T-cell (primary cell): ENCODE measurements around the gene SLC6A1. TPM values are rescaled to one million over a fixed set of nuclear protein-coding genes. Genes with fewer than 3 reads are reported as not detected.

ENCODE experiments used
- ATAC-seq, 4 experiments: fragments of 200-7000 bp in 3 of 4; fragments of 150-1000 bp in 1 of 4; cut with Tn5 transposase; replicated peaks in 1 of 4; 1 replicate in 3 of 4; 2 replicates in 1 of 4; pipeline ENCODE4 v1.10.0; 2021; ENCODE audit warnings: moderate library complexity in 3 of 4, mild to moderate bottlenecking in 2 of 4, moderate number of reproducible peaks in 1 of 4
- CTCF ChIA-PET, 2 donors: fragments of 300-600 bp; sonication (Branson Sonifier 250); formaldehyde crosslinking; loops; one replicate each; lab custom pipeline; 2022; ENCODE audit warnings: antibody characterized with exemption in 2 of 2; lab: Charles Lee
- POLR2A ChIA-PET, 2 donors: fragments of 300-600 bp; sonication (Branson Sonifier 250); formaldehyde crosslinking; loops; one replicate each; lab custom pipeline; 2022; ENCODE audit warnings: antibody characterized with exemption in 2 of 2; lab: Charles Lee
- DNase-seq, 35 experiments: peaks; one replicate each; pipeline versions ENCODE4 v3.0.0 to v3.0.0-alpha.2; 2013 to 2023
- H3K27ac ChIP-seq: one replicate; pipeline ENCODE4 v1.5.1; 2013; ENCODE audit warnings: low read length
- H3K27me3 ChIP-seq, 2 experiments: replicated peaks in 1 of 2; 1 replicate in 1 of 2; 2 replicates in 1 of 2; pipeline versions ENCODE4 v1.6.1 to v1.7.0; 2013; ENCODE audit warnings: low read length in 1 of 2, mixed read lengths in 1 of 2; ENCODE audit not compliant: control insufficient read depth in 2 of 2, insufficient read depth in 2 of 2; ENCODE audit errors: extremely low read depth in 1 of 2
- H3K36me3 ChIP-seq, 2 donors: 1 replicate in 1 of 2; 2 replicates in 1 of 2; pipeline versions ENCODE4 v1.6.1 to v1.7.0; 2013; ENCODE audit warnings: low read length in 1 of 2; ENCODE audit not compliant: control insufficient read depth in 2 of 2, insufficient read depth in 1 of 2; ENCODE audit errors: extremely low read depth in 1 of 2
- H3K4me1 ChIP-seq, 2 experiments: 1 replicate in 1 of 2; 2 replicates in 1 of 2; pipeline versions ENCODE4 v1.6.1 to v1.7.0; 2013; ENCODE audit warnings: low read length in 2 of 2, mixed read lengths in 1 of 2; ENCODE audit not compliant: insufficient read depth in 2 of 2, control insufficient read depth in 1 of 2; ENCODE audit errors: extremely low read depth in 1 of 2
- H3K4me3 ChIP-seq, 2 donors: 1 replicate in 1 of 2; 2 replicates in 1 of 2; pipeline versions ENCODE4 v1.5.1 to v1.7.0; 2013; ENCODE audit warnings: mild to moderate bottlenecking in 2 of 2, low read length in 1 of 2, moderate library complexity in 1 of 2; ENCODE audit not compliant: control insufficient read depth in 1 of 2; ENCODE audit errors: extremely low read depth in 1 of 2
- H3K9me3 ChIP-seq: 2 replicates; pipeline ENCODE4 v1.7.0; 2013
- H3K27ac Mint-ChIP-seq, 2 donors: one replicate each; pipeline ENCODE4 v1.8.0; 2020 to 2021; ENCODE audit warnings: mild to moderate bottlenecking in 2 of 2, mixed read lengths in 2 of 2
- H3K27me3 Mint-ChIP-seq, 2 donors: one replicate each; pipeline ENCODE4 v1.8.0; 2021 to 2022; ENCODE audit warnings: mixed read lengths in 2 of 2
- H3K36me3 Mint-ChIP-seq: one replicate; pipeline ENCODE4 v1.8.0; 2021; ENCODE audit warnings: mixed read lengths
- H3K4me1 Mint-ChIP-seq, 3 donors: one replicate each; pipeline ENCODE4 v1.8.0; 2020 to 2022; ENCODE audit warnings: mixed read lengths in 3 of 3, mild to moderate bottlenecking in 1 of 3
- H3K4me3 Mint-ChIP-seq, 3 donors: one replicate each; pipeline ENCODE4 v1.8.0; 2020 to 2022; ENCODE audit warnings: mild to moderate bottlenecking in 3 of 3, mixed read lengths in 3 of 3, moderate library complexity in 3 of 3
- H3K9me3 Mint-ChIP-seq, 3 donors: one replicate each; pipeline ENCODE4 v1.8.0; 2020 to 2022; ENCODE audit warnings: mixed read lengths in 3 of 3
- WGBS: methylation state at CpG from one replicate; pipeline ENCODE4 v1.1.5; 2013; ENCODE audit warnings: missing lambda C conversion rate; ENCODE audit not compliant: insufficient coverage; 5-methylcytosine and 5-hydroxymethylcytosine counted together
- total RNA-seq, 35 experiments: library from RNA in 6 of 35; stranded (reverse) in 6 of 35; fragments of 120-200 nt in 1 of 35; gene quantifications; one replicate each; pipeline versions ENCODE4 v1.2.1 to v1.2.4 and lab custom pipeline; 2013 to 2026

SLC6A1 gene
- total RNA-seq, 5 donors from 2014 or later (not counting 1 experiment from before 2014, with no cell fraction given): 0.13 to 0.16 TPM; not detected in 3

DNA sequence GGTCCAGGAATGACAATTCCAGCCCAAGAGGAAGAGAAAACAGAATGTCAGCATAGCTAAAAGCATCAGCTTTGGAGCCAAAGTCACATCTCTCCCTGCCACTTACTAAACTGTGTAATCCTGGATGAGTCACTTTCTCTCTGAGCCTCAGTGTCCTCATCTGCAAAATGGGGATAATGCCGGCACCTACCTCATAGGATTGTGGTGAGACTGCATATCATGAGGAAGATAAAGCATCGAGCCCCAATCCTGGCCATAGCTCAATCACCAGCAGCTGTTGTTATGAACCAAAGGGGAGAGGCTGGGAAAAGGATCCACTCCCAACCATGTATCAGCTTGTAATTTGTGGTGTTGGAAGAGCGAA is 9.1 kb downstream of the SLC6A1 start:
- H3K4me1 ChIP-seq: no peaks in the 10 kb centered on the region
- DNase-seq (no peak), ATAC-seq (no peak)
- H3K27ac ChIP-seq: no peak overlapping the region
- CTCF ChIA-PET: no interaction called here
- no CpG with 5 or more reads among the region's 3 CpGs for WGBS
- Mint-ChIP-seq H3K4me1 (no peaks in the 10 kb centered on the region), H3K9me3 (no peaks in the 10 kb centered on the region), H3K4me3 (no peak overlapping the region), H3K27ac (no peak overlapping the region), H3K27me3 (peaks cover 29 to 30% of the 10 kb centered on the region in 2 donors), H3K36me3 (no peaks in the 10 kb centered on the region)
- POLR2A ChIA-PET: no interaction called here
- no peaks in the 10 kb centered on the region for H3K9me3 ChIP-seq
- H3K36me3 ChIP-seq: no peaks in the 10 kb centered on the region
- peaks cover 2 to 27% of the 10 kb centered on the region in 2 experiments for H3K27me3 ChIP-seq
- no peak overlapping the region for H3K4me3 ChIP-seq

- ATAC-seq: no peak
- ChIA-PET POLR2A (no interaction called here), CTCF (no interaction called here)
- Mint-ChIP-seq H3K4me1 (no peaks in the 10 kb centered on the region), H3K27ac (no peak overlapping the region), H3K9me3 (no peaks in the 10 kb centered on the region), H3K4me3 (no peak overlapping the region), H3K27me3 (peaks cover 25 to 29% of the 10 kb centered on the region in 2 donors), H3K36me3 (no peaks in the 10 kb centered on the region)
- Histone ChIP-seq H3K27me3 (peaks cover 2 to 22% of the 10 kb centered on the region in 2 experiments), H3K27ac (no peak overlapping the region), H3K4me1 (no peaks in the 10 kb centered on the region), H3K4me3 (no peak overlapping the region), H3K36me3 (no peaks in the 10 kb centered on the region), H3K9me3 (no peaks in the 10 kb centered on the region)
- no peak for DNase-seq
- 77% methylated on average over 2 of the region's 5 CpGs for WGBS
Measured at GRCh38 chr3:11002371-11002807, 9.8 kb downstream of the SLC6A1 start.

DNA sequence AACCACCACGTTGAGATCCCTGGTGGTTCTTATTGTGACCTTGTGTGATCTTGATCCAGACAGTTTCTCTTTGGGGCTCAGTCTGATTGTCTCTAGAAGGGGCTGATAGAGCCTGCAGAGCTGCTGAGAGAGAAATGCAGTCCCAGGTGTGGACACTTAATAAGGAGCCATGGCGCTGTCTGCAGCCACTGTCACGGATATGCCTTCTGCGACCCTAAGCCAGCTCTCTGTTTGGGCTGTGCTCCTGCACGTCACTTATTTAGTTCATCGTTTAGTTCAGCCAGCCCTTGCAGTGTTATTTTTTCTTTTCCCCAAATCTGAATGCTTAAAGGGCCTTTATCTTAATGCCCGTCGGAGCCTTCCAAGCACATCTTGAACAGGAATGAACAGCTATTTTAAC is 12.0 kb downstream of the SLC6A1 start:
- Mint-ChIP-seq H3K36me3 (no peaks in the 10 kb centered on the region), H3K27me3 (peaks cover 15 to 18% of the 10 kb centered on the region in 2 donors), H3K9me3 (no peaks in the 10 kb centered on the region), H3K27ac (no peak overlapping the region), H3K4me1 (no peaks in the 10 kb centered on the region), H3K4me3 (no peak overlapping the region)
- no peak for DNase-seq
- ChIA-PET CTCF (no interaction called here), POLR2A (no interaction called here)
- no peaks in the 10 kb centered on the region for H3K4me1 ChIP-seq
- peaks cover 2 to 22% of the 10 kb centered on the region in 2 experiments for H3K27me3 ChIP-seq
- no peaks in the 10 kb centered on the region for H3K36me3 ChIP-seq
- WGBS: 94% methylated on average over 8 of the region's 8 CpGs
- no peak overlapping the region for H3K27ac ChIP-seq
- H3K4me3 ChIP-seq: no peak overlapping the region
- H3K9me3 ChIP-seq: no peaks in the 10 kb centered on the region
- ATAC-seq: no peak

- POLR2A ChIA-PET: no interaction called here
- no peak for DNase-seq
- peaks cover 9% of the 10 kb centered on the region in 2 donors for H3K27me3 Mint-ChIP-seq
- Histone ChIP-seq H3K9me3 (no peaks in the 10 kb centered on the region), H3K27me3 (peaks cover 2 to 14% of the 10 kb centered on the region in 2 experiments), H3K36me3 (no peaks in the 10 kb centered on the region), H3K4me3 (no peak overlapping the region), H3K27ac (no peak overlapping the region), H3K4me1 (no peaks in the 10 kb centered on the region)
- no peak overlapping the region for H3K27ac Mint-ChIP-seq
- no peak overlapping the region for H3K4me3 Mint-ChIP-seq
- no peaks in the 10 kb centered on the region for H3K36me3 Mint-ChIP-seq
- no peaks in the 10 kb centered on the region for H3K4me1 Mint-ChIP-seq
- ATAC-seq: no peak
- CTCF ChIA-PET: no interaction called here
- 50% methylated on average over 5 of the region's 6 CpGs for WGBS
- H3K9me3 Mint-ChIP-seq: no peaks in the 10 kb centered on the region
Measured at GRCh38 chr3:11005686-11006256, 13.2 kb downstream of the SLC6A1 start.

GRCh38 chr3:11006986-11007933 is 14.7 kb downstream of the SLC6A1 start:
- Histone ChIP-seq H3K27me3 (peaks cover 2 to 10% of the 10 kb centered on the region in 2 experiments), H3K4me1 (no peaks in the 10 kb centered on the region), H3K4me3 (no peak overlapping the region), H3K9me3 (no peaks in the 10 kb centered on the region), H3K27ac (no peak overlapping the region), H3K36me3 (no peaks in the 10 kb centered on the region)
- Mint-ChIP-seq H3K4me1 (no peaks in the 10 kb centered on the region), H3K9me3 (peaks cover 0 to 6% (median 0%) of the 10 kb centered on the region in 3 donors), H3K4me3 (no peak overlapping the region), H3K36me3 (no peaks in the 10 kb centered on the region), H3K27me3 (peaks cover 2 to 6% of the 10 kb centered on the region in 2 donors), H3K27ac (no peak overlapping the region)
- ChIA-PET POLR2A (no interaction called here), CTCF (interaction anchor here in 1 of 2 donors (1.0 kb wide), 1 partner anchor 53 kb away, joined by 3 read pairs; no protein-coding TSS in a partner anchor)
- 75% methylated on average over 14 of the region's 20 CpGs for WGBS
- DNase-seq: no peak
- ATAC-seq: no peak

DNA sequence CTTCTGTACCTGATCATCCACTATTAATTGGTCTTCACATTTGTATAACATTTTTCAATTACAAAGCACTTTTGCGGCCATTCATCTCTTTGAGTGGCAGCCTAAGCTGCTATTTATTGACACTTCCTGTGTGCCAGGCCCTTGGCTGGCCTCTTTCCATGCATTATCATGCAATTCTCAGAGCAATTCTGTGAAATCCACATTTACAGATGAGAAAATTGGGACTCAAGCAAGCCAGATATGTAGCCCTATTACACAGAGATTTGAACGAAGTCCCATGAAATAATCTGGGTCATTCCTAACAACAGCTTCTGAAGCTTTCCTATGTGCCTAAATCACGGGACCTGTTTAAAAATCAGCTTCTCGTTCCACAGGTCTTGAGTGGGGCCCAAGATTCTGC is 17.4 kb downstream of the SLC6A1 start:
- Histone ChIP-seq H3K4me3 (no peak overlapping the region), H3K27ac (no peak overlapping the region), H3K27me3 (peaks cover 0 to 9% of the 10 kb centered on the region in 2 experiments), H3K4me1 (no peaks in the 10 kb centered on the region), H3K36me3 (no peaks in the 10 kb centered on the region), H3K9me3 (no peaks in the 10 kb centered on the region)
- ATAC-seq (no peak), DNase-seq (no peak)
- Mint-ChIP-seq H3K4me3 (no peak overlapping the region), H3K36me3 (no peaks in the 10 kb centered on the region), H3K9me3 (peaks cover 0 to 6% (median 0%) of the 10 kb centered on the region in 3 donors), H3K27ac (no peak overlapping the region), H3K27me3 (peaks cover 2 to 9% of the 10 kb centered on the region in 2 donors), H3K4me1 (no peaks in the 10 kb centered on the region)
- WGBS: 68% methylated on average over 4 of the region's 4 CpGs
- ChIA-PET CTCF (no interaction called here), POLR2A (no interaction called here)
